MM.1S (cell line): Measurements from ENCODE around the gene CEPT1.

Experiments
- DNase-seq: peaks from one replicate; pipeline ENCODE4 v3.0.0-alpha.2; 2015
- H2AFZ ChIP-seq: fragments of 300-600 bp; sonication (generic); 2 replicates; pipeline ENCODE4 v1.6.0; 2016; ENCODE audit warnings: antibody characterized with exemption, low read length
- H3F3A ChIP-seq: fragments of 300-600 bp; sonication (generic); 2 replicates; pipeline ENCODE4 v1.6.1; 2016; ENCODE audit warnings: mild to moderate bottlenecking, antibody characterized with exemption, low read length, moderate library complexity, mixed read lengths; ENCODE audit not compliant: insufficient read depth
- H3K27ac ChIP-seq: fragments of 300-600 bp; sonication (generic); 2 replicates; pipeline ENCODE4 v1.5.1; 2016; ENCODE audit warnings: mild to moderate bottlenecking, low read length
- H3K27me3 ChIP-seq: fragments of 300-600 bp; sonication (generic); replicated peaks from 2 replicates; pipeline ENCODE4 v1.6.0; 2016; ENCODE audit warnings: low read length; ENCODE audit not compliant: insufficient read depth
- H3K36me3 ChIP-seq: fragments of 300-600 bp; sonication (generic); replicated peaks from 2 replicates; pipeline ENCODE4 v1.6.1; 2016; ENCODE audit warnings: mild to moderate bottlenecking, low read length, mixed read lengths; ENCODE audit not compliant: insufficient read depth
- H3K4me1 ChIP-seq: fragments of 300-600 bp; sonication (generic); 2 replicates; pipeline ENCODE4 v1.6.1; 2016; ENCODE audit warnings: low read length, mixed read lengths
- H3K4me2 ChIP-seq: fragments of 300-600 bp; sonication (generic); 2 replicates; pipeline ENCODE4 v1.6.0; 2016; ENCODE audit warnings: low read depth, low read length
- H3K4me3 ChIP-seq: fragments of 300-600 bp; sonication (generic); 2 replicates; pipeline ENCODE4 v1.5.1; 2016; ENCODE audit warnings: low read length, mixed read lengths
- H3K79me2 ChIP-seq: fragments of 300-600 bp; sonication (generic); 2 replicates; pipeline ENCODE4 v1.6.1; 2016; ENCODE audit warnings: mixed run types, low read length, mixed read lengths
- H3K9ac ChIP-seq: fragments of 300-600 bp; sonication (generic); 2 replicates; pipeline ENCODE4 v1.6.1; 2016; ENCODE audit warnings: low read length, mixed read lengths
- H3K9me2 ChIP-seq: fragments of 300-600 bp; sonication (generic); replicated peaks from 2 replicates; pipeline ENCODE4 v1.6.1; 2016; ENCODE audit warnings: mild to moderate bottlenecking, low read length, mixed read lengths; ENCODE audit not compliant: insufficient read depth
- H3K9me3 ChIP-seq: fragments of 300-600 bp; sonication (generic); replicated peaks from 2 replicates; pipeline ENCODE4 v1.6.1; 2016; ENCODE audit warnings: mild to moderate bottlenecking, low read length, mixed read lengths; ENCODE audit not compliant: insufficient read depth
- H4K20me1 ChIP-seq: fragments of 300-600 bp; sonication (generic); 2 replicates; pipeline ENCODE4 v1.6.1; 2016; ENCODE audit warnings: mild to moderate bottlenecking, low read length, moderate library complexity, mixed read lengths; ENCODE audit not compliant: insufficient read depth
- EZH2 ChIP-seq: fragments of 300-600 bp; sonication (generic); optimal IDR thresholded peaks from 2 replicates; pipeline ENCODE3; 2017; ENCODE audit warnings: low read depth, mild to moderate bottlenecking, antibody characterized with exemption, low read length, mixed read lengths
- EZH2phosphoT487 ChIP-seq: fragments of 300-600 bp; sonication (generic); IDR thresholded peaks from 2 replicates; pipeline ENCODE4 v1.6.1; 2018; ENCODE audit warnings: antibody characterized with exemption, low read length
- TF ChIP-seq, protein P1 (sequence below): fragments of 300-600 bp; sonication (generic); IDR thresholded peaks from 2 replicates; pipeline ENCODE4 v1.5.1; 2016; ENCODE audit warnings: antibody characterized with exemption, low read length, mixed read lengths

The CEPT1 gene

GRCh38 chr1:111172463-111172862 is 32.4 kb downstream of the CEPT1 start:
- TF ChIP-seq, protein P1, sequence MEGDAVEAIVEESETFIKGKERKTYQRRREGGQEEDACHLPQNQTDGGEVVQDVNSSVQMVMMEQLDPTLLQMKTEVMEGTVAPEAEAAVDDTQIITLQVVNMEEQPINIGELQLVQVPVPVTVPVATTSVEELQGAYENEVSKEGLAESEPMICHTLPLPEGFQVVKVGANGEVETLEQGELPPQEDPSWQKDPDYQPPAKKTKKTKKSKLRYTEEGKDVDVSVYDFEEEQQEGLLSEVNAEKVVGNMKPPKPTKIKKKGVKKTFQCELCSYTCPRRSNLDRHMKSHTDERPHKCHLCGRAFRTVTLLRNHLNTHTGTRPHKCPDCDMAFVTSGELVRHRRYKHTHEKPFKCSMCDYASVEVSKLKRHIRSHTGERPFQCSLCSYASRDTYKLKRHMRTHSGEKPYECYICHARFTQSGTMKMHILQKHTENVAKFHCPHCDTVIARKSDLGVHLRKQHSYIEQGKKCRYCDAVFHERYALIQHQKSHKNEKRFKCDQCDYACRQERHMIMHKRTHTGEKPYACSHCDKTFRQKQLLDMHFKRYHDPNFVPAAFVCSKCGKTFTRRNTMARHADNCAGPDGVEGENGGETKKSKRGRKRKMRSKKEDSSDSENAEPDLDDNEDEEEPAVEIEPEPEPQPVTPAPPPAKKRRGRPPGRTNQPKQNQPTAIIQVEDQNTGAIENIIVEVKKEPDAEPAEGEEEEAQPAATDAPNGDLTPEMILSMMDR = no peak
- TF ChIP-seq EZH2 (no peak), EZH2phosphoT487 (no peak)
- no peaks in the 10 kb centered on the region for H3K27me3 ChIP-seq
- no peak overlapping the region for H3K4me2 ChIP-seq
- no peaks in the 10 kb centered on the region for H3F3A ChIP-seq
- DNase-seq = no peak
- no peak overlapping the region for H2AFZ ChIP-seq
- no peak overlapping the region for H3K4me3 ChIP-seq
- no peaks in the 10 kb centered on the region for H3K79me2 ChIP-seq
- no peak overlapping the region for H3K9ac ChIP-seq
- H3K36me3 ChIP-seq = no peaks in the 10 kb centered on the region
- H4K20me1 ChIP-seq = no peaks in the 10 kb centered on the region
- H3K9me2 ChIP-seq = no peaks in the 10 kb centered on the region
- H3K4me1 ChIP-seq = no peaks in the 10 kb centered on the region
- H3K27ac ChIP-seq = no peak overlapping the region
- H3K9me3 ChIP-seq = no peaks in the 10 kb centered on the region

DNA sequence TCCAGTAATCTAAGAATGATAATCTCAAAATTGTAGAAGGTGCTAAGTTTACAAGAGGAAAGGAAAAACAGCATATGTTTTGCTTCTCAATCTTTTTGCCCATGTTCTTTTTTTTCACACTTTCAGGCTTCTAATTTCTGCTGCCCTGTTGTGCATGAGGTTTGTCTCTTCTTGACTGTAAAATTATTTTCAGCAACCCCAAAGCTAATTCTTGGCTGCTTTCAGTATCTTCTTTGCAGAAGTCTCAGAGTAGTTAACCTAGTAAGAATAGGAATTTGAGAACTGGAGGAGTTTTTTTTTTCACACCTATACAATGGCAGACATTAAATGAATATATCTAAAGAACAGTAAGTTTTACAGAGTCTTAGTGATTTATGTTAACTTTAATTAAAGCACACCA is 34.0 kb downstream of the CEPT1 start:
- H2AFZ ChIP-seq = no peak overlapping the region
- no peak overlapping the region for H3K4me3 ChIP-seq
- no peaks in the 10 kb centered on the region for H3K79me2 ChIP-seq
- no peaks in the 10 kb centered on the region for H3K27me3 ChIP-seq
- TF ChIP-seq EZH2 (no peak), EZH2phosphoT487 (no peak)
- TF ChIP-seq, protein P1 = no peak
- H3K9me3 ChIP-seq = no peaks in the 10 kb centered on the region
- no peaks in the 10 kb centered on the region for H3F3A ChIP-seq
- H3K4me1 ChIP-seq = no peaks in the 10 kb centered on the region
- no peak overlapping the region for H3K9ac ChIP-seq
- no peak overlapping the region for H3K27ac ChIP-seq
- DNase-seq = no peak
- no peak overlapping the region for H3K4me2 ChIP-seq
- H4K20me1 ChIP-seq = no peaks in the 10 kb centered on the region
- no peaks in the 10 kb centered on the region for H3K9me2 ChIP-seq
- H3K36me3 ChIP-seq = no peaks in the 10 kb centered on the region

- no peaks in the 10 kb centered on the region for H3K79me2 ChIP-seq
- no peak overlapping the region for H3K27ac ChIP-seq
- H3K4me3 ChIP-seq = no peak overlapping the region
- no peaks in the 10 kb centered on the region for H3K36me3 ChIP-seq
- no peak overlapping the region for H3K4me2 ChIP-seq
- no peaks in the 10 kb centered on the region for H3K9me3 ChIP-seq
- H3K4me1 ChIP-seq = no peaks in the 10 kb centered on the region
- no peaks in the 10 kb centered on the region for H3K9me2 ChIP-seq
- H4K20me1 ChIP-seq = no peaks in the 10 kb centered on the region
- no peak overlapping the region for H3K9ac ChIP-seq
- H2AFZ ChIP-seq = no peak overlapping the region
- H3F3A ChIP-seq = no peaks in the 10 kb centered on the region
- DNase-seq = no peak
- no peak for TF ChIP-seq EZH2phosphoT487
- TF ChIP-seq, protein P1 = no peak
- no peak for TF ChIP-seq EZH2
- H3K27me3 ChIP-seq = no peaks in the 10 kb centered on the region
These were observed 35.3 kb downstream of the CEPT1 start for GRCh38 chr1:111175349-111175748.
